Measurements from ENCODE around the gene KCNA1. TPM values are rescaled to one million over a fixed set of nuclear protein-coding genes. Genes with fewer than 3 reads are reported as not detected.

KCNA1 gene
- total RNA-seq, 1 experiment from 2014 or later, result not detected

DNA sequence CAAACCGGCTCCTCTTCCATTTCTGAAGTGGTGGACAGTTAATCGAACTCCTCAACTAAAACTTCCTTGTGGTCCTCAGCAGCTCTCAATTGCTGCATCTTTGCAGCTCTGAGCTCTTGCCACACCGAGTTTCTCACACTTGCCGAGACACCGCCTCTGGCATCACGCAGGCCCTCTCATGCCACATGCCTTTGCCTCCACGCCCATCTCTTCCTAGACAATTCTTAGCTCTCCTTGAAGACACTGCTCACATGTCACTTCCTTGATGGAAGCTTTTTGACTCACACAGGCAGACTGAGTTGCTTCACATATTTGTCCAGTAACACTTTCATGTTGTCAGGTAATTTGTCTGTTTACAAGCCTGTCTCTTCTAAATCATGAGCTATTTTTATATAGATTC is 29.2 kb downstream of the KCNA1 start:
- BruUV-seq (replicated peaks), result no TSS peak

More for the DNA sequence above, 29.2 kb downstream of the KCNA1 start:
- TF ChIP-seq POLR2AphosphoS5 (IDR thresholded peaks at IDR 0.05; ENCODE audit: low read depth, low read length) (no peak), EZH2phosphoT487 (IDR thresholded peaks at IDR 0.05; ENCODE audit: borderline replicate concordance) (no peak), EZH2 (IDR thresholded peaks at IDR 0.05) (no peak), RAD21 (IDR thresholded peaks at IDR 0.05; ENCODE audit: low read depth) (no peak), CEBPB (IDR thresholded peaks at IDR 0.05; ENCODE audit: low read depth) (no peak), ZFX (IDR thresholded peaks at IDR 0.05) (no peak), SRF (IDR thresholded peaks at IDR 0.05; ENCODE audit: low read depth) (no peak), TCF7L2 (IDR thresholded peaks at IDR 0.05; ENCODE audit: borderline replicate concordance, extremely low read depth, insufficient read depth, insufficient read length) (no peak), YY1 (IDR thresholded peaks at IDR 0.05; ENCODE audit: extremely low read depth, insufficient replicate concordance, low read depth, low read length) (no peak), JUND (IDR thresholded peaks at IDR 0.05) (no peak)
- TF ChIP-seq, protein P1, sequence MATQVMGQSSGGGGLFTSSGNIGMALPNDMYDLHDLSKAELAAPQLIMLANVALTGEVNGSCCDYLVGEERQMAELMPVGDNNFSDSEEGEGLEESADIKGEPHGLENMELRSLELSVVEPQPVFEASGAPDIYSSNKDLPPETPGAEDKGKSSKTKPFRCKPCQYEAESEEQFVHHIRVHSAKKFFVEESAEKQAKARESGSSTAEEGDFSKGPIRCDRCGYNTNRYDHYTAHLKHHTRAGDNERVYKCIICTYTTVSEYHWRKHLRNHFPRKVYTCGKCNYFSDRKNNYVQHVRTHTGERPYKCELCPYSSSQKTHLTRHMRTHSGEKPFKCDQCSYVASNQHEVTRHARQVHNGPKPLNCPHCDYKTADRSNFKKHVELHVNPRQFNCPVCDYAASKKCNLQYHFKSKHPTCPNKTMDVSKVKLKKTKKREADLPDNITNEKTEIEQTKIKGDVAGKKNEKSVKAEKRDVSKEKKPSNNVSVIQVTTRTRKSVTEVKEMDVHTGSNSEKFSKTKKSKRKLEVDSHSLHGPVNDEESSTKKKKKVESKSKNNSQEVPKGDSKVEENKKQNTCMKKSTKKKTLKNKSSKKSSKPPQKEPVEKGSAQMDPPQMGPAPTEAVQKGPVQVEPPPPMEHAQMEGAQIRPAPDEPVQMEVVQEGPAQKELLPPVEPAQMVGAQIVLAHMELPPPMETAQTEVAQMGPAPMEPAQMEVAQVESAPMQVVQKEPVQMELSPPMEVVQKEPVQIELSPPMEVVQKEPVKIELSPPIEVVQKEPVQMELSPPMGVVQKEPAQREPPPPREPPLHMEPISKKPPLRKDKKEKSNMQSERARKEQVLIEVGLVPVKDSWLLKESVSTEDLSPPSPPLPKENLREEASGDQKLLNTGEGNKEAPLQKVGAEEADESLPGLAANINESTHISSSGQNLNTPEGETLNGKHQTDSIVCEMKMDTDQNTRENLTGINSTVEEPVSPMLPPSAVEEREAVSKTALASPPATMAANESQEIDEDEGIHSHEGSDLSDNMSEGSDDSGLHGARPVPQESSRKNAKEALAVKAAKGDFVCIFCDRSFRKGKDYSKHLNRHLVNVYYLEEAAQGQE (IDR thresholded peaks at IDR 0.05; ENCODE audit: low read depth), result no peak
- TF ChIP-seq, protein P2, sequence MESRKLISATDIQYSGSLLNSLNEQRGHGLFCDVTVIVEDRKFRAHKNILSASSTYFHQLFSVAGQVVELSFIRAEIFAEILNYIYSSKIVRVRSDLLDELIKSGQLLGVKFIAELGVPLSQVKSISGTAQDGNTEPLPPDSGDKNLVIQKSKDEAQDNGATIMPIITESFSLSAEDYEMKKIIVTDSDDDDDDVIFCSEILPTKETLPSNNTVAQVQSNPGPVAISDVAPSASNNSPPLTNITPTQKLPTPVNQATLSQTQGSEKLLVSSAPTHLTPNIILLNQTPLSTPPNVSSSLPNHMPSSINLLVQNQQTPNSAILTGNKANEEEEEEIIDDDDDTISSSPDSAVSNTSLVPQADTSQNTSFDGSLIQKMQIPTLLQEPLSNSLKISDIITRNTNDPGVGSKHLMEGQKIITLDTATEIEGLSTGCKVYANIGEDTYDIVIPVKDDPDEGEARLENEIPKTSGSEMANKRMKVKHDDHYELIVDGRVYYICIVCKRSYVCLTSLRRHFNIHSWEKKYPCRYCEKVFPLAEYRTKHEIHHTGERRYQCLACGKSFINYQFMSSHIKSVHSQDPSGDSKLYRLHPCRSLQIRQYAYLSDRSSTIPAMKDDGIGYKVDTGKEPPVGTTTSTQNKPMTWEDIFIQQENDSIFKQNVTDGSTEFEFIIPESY (IDR thresholded peaks at IDR 0.05; ENCODE audit: extremely low read depth, insufficient replicate concordance, low read length), result no peak
- TF ChIP-seq, protein P3, sequence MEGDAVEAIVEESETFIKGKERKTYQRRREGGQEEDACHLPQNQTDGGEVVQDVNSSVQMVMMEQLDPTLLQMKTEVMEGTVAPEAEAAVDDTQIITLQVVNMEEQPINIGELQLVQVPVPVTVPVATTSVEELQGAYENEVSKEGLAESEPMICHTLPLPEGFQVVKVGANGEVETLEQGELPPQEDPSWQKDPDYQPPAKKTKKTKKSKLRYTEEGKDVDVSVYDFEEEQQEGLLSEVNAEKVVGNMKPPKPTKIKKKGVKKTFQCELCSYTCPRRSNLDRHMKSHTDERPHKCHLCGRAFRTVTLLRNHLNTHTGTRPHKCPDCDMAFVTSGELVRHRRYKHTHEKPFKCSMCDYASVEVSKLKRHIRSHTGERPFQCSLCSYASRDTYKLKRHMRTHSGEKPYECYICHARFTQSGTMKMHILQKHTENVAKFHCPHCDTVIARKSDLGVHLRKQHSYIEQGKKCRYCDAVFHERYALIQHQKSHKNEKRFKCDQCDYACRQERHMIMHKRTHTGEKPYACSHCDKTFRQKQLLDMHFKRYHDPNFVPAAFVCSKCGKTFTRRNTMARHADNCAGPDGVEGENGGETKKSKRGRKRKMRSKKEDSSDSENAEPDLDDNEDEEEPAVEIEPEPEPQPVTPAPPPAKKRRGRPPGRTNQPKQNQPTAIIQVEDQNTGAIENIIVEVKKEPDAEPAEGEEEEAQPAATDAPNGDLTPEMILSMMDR (IDR thresholded peaks at IDR 0.05 in 2 of 3, conservative IDR thresholded peaks at IDR 0.05 in 1 of 3; ENCODE audit: borderline replicate concordance in 1 of 3, insufficient read depth in 1 of 3, low read depth in 2 of 3, low read length in 2 of 3), result no peak
- no peak for ATAC-seq
- Histone ChIP-seq H3K27me3 (ENCODE audit: insufficient read depth, low read length) (peaks cover 80% of the 10 kb centered on the region), H3K4me3 (replicated peaks in 1 of 2; ENCODE audit: low read depth in 1 of 2, low read length in 2 of 2) (no peak overlapping the region), H3K79me2 (ENCODE audit: insufficient read depth, low read length) (no peaks in the 10 kb centered on the region), H3K9me3 (ENCODE audit: control insufficient read depth in 1 of 2, insufficient read depth in 1 of 2, low read depth in 1 of 2, low read length in 2 of 2) (no peaks in the 10 kb centered on the region), H3K27ac (ENCODE audit: low read depth, low read length) (no peak overlapping the region), H3K4me2 (ENCODE audit: low read length) (no peak overlapping the region), H3K9me2 (ENCODE audit: insufficient read depth) (no peaks in the 10 kb centered on the region), H4K20me1 (ENCODE audit: insufficient read depth) (no peaks in the 10 kb centered on the region), H3K36me3 (ENCODE audit: control insufficient read depth in 1 of 2, insufficient read depth in 2 of 2, low read length in 2 of 2) (no peaks in the 10 kb centered on the region), H3K9ac (ENCODE audit: low read length) (no peak overlapping the region), H3K4me1 (ENCODE audit: control insufficient read depth in 1 of 2, insufficient read depth in 2 of 2, low read length in 2 of 2) (no peaks in the 10 kb centered on the region), H2AFZ (ENCODE audit: low read depth, low read length, poor library complexity, severe bottlenecking) (no peak overlapping the region)
- DNase-seq (ENCODE audit: low read depth, low spot score), result no peak
- ChIA-PET CTCF (no interaction called here), RAD21 (ENCODE audit: low non-redundant PET in 1 of 2, low total read pairs in 2 of 2, uncharacterized antibody in 2 of 2, unreplicated experiment in 2 of 2) (no interaction called here), POLR2A (no interaction called here)
- intact Hi-C loops (cut with micrococcal nuclease), result no loop called here
